ENCODE data around the gene CENPF. TPM values are rescaled to one million over a fixed set of nuclear protein-coding genes. Genes with fewer than 3 reads are reported as not detected.

Gene CENPF
- total RNA-seq, 1 experiment from 2014 or later, result 156 TPM

GRCh38 chr1:214707306-214708087, 104.5 kb downstream of the CENPF start:
- no peak for TF ChIP-seq EZH2 (IDR thresholded peaks at IDR 0.05; ENCODE audit: low read depth)
- no peak overlapping the region for H3K27ac ChIP-seq
- H3K9me2 ChIP-seq (ENCODE audit: insufficient read depth), result no peaks in the 10 kb centered on the region
- peak overlapping the region; percentile 67 for H2AFZ ChIP-seq
- no peaks in the 10 kb centered on the region; the same call in 1 of the 2 replicates for H3K9me3 ChIP-seq (ENCODE audit: insufficient read depth, low read depth)
- intact Hi-C loops (cut with micrococcal nuclease; ENCODE audit: unreplicated experiment), result no loop called here
- H3K79me2 ChIP-seq (ENCODE audit: low read depth), result no peaks in the 10 kb centered on the region
- no peak for DNase-seq
- H3K36me3 ChIP-seq (ENCODE audit: low read depth), result no peaks in the 10 kb centered on the region
- H3K27me3 ChIP-seq (ENCODE audit: insufficient read depth, low read depth), result no peaks in the 10 kb centered on the region
- H3K4me3 ChIP-seq, result no peak overlapping the region
- no peaks in the 10 kb centered on the region for H4K20me1 ChIP-seq (ENCODE audit: insufficient read depth)
- BruUV-seq (replicated peaks), result no TSS peak
- ChIA-PET POLR2A (ENCODE audit: unreplicated experiment) (no interaction called here), CTCF (no interaction called here)
- H3K4me1 ChIP-seq (replicated peaks; ENCODE audit: insufficient read depth), result no peaks in the 10 kb centered on the region
- H3K4me2 ChIP-seq, result no peak overlapping the region
- no peaks in the 10 kb centered on the region for H3F3A ChIP-seq (ENCODE audit: insufficient read depth, low read depth)

GRCh38 chr1:214708321-214708955, 105.4 kb downstream of the CENPF start:
- no peak overlapping the region for H3K27ac ChIP-seq
- CTCF ChIA-PET, result interaction anchor here (0.6 kb wide), 1 partner anchor 13 kb away, joined by 3 read pairs; no protein-coding TSS in a partner anchor
- no peaks in the 10 kb centered on the region for H3K27me3 ChIP-seq (ENCODE audit: insufficient read depth, low read depth)
- no peaks in the 10 kb centered on the region for H3K9me2 ChIP-seq (ENCODE audit: insufficient read depth)
- H4K20me1 ChIP-seq (ENCODE audit: insufficient read depth), result no peaks in the 10 kb centered on the region
- H3F3A ChIP-seq (ENCODE audit: insufficient read depth, low read depth), result no peaks in the 10 kb centered on the region
- no peak for DNase-seq
- no peaks in the 10 kb centered on the region for H3K36me3 ChIP-seq (ENCODE audit: low read depth)
- no peak overlapping the region for H3K4me3 ChIP-seq
- no TSS peak for BruUV-seq (replicated peaks)
- POLR2A ChIA-PET (ENCODE audit: unreplicated experiment), result no interaction called here
- no peak overlapping the region for H2AFZ ChIP-seq
- no peak overlapping the region for H3K4me2 ChIP-seq
- no peak for TF ChIP-seq CTCF (conservative IDR thresholded peaks at IDR 0.05)
- TF ChIP-seq EZH2 (IDR thresholded peaks at IDR 0.05; ENCODE audit: low read depth), result no peak
- no peaks in the 10 kb centered on the region for H3K79me2 ChIP-seq (ENCODE audit: low read depth)
- no peaks in the 10 kb centered on the region; the same call in 1 of the 2 replicates for H3K9me3 ChIP-seq (ENCODE audit: insufficient read depth, low read depth)
- H3K4me1 ChIP-seq (replicated peaks; ENCODE audit: insufficient read depth), result no peaks in the 10 kb centered on the region
- intact Hi-C loops (cut with micrococcal nuclease; ENCODE audit: unreplicated experiment), result no loop called here

- TF ChIP-seq CTCF (conservative IDR thresholded peaks at IDR 0.05), result no peak
- TF ChIP-seq EZH2 (IDR thresholded peaks at IDR 0.05; ENCODE audit: low read depth), result no peak
- Histone ChIP-seq H3K4me3 (no peak overlapping the region), H2AFZ (no peak overlapping the region), H3K9me3 (ENCODE audit: insufficient read depth, low read depth) (no peaks in the 10 kb centered on the region), H3K36me3 (ENCODE audit: low read depth) (no peaks in the 10 kb centered on the region), H3F3A (ENCODE audit: insufficient read depth, low read depth) (no peaks in the 10 kb centered on the region), H3K4me1 (replicated peaks; ENCODE audit: insufficient read depth) (no peaks in the 10 kb centered on the region), H3K27me3 (ENCODE audit: insufficient read depth, low read depth) (no peaks in the 10 kb centered on the region), H3K9me2 (ENCODE audit: insufficient read depth) (no peaks in the 10 kb centered on the region), H3K27ac (no peak overlapping the region), H3K4me2 (no peak overlapping the region), H4K20me1 (ENCODE audit: insufficient read depth) (no peaks in the 10 kb centered on the region), H3K79me2 (ENCODE audit: low read depth) (no peaks in the 10 kb centered on the region)
- DNase-seq, result no peak
- ChIA-PET POLR2A (ENCODE audit: unreplicated experiment) (no interaction called here), CTCF (interaction anchor here (0.6 kb wide), 1 partner anchor 14 kb away, joined by 3 read pairs; no protein-coding TSS in a partner anchor)
- no TSS peak for BruUV-seq (replicated peaks)
- intact Hi-C loops (cut with micrococcal nuclease; ENCODE audit: unreplicated experiment), result no loop called here
Observed at GRCh38 chr1:214709241-214709640, 106.2 kb downstream of the CENPF start.

All from PC-9 (cell line).